ENCODE results near the gene SFMBT2.

Gene SFMBT2

GRCh38 chr10:7425691-7426090, 14.9 kb upstream of the SFMBT2 start:
- no peak for DNase-seq (ENCODE audit: low read depth)

GRCh38 chr10:7424919-7425318, 14.1 kb upstream of the SFMBT2 start:
- DNase-seq (ENCODE audit: low read depth), result no peak

GRCh38 chr10:7424315-7424714, 13.5 kb upstream of the SFMBT2 start:
- DNase-seq (ENCODE audit: low read depth), result no peak

GRCh38 chr10:7423521-7423920, 12.7 kb upstream of the SFMBT2 start:
- DNase-seq (ENCODE audit: low read depth), result no peak

GRCh38 chr10:7421526-7421925, 10.7 kb upstream of the SFMBT2 start:
- DNase-seq (ENCODE audit: low read depth), result no peak

- DNase-seq (ENCODE audit: low read depth), result no peak
Measured at GRCh38 chr10:7419998-7420397, 9.2 kb upstream of the SFMBT2 start.

- no peak for DNase-seq (ENCODE audit: low read depth)
Measured at GRCh38 chr10:7417807-7418206, 7.0 kb upstream of the SFMBT2 start.

- DNase-seq (ENCODE audit: low read depth), result no peak
Measured at GRCh38 chr10:7417103-7417623, 6.3 kb upstream of the SFMBT2 start.

- no peak for DNase-seq (ENCODE audit: low read depth)
Measured at GRCh38 chr10:7414766-7415165, 3.9 kb upstream of the SFMBT2 start.

- no peak for DNase-seq (ENCODE audit: low read depth)
Measured at GRCh38 chr10:7412928-7413282, 2.1 kb upstream of the SFMBT2 start.

GRCh38 chr10:7412237-7412927, 1.5 kb upstream of the SFMBT2 start:
- DNase-seq (ENCODE audit: low read depth), result no peak

GRCh38 chr10:7411671-7412128, 866 bp upstream of the SFMBT2 start:
- no peak for DNase-seq (ENCODE audit: low read depth)

GRCh38 chr10:7410301-7410861, 453 bp downstream of the SFMBT2 start:
- no peak for DNase-seq (ENCODE audit: low read depth)

- no peak for DNase-seq (ENCODE audit: low read depth)
Measured at GRCh38 chr10:7409732-7410168, 1.1 kb downstream of the SFMBT2 start.

GRCh38 chr10:7409045-7409731, 1.6 kb downstream of the SFMBT2 start:
- DNase-seq (ENCODE audit: low read depth), result no peak

- no peak for DNase-seq (ENCODE audit: low read depth)
Measured at GRCh38 chr10:7408291-7409044, 2.4 kb downstream of the SFMBT2 start.

- no peak for DNase-seq (ENCODE audit: low read depth)
Measured at GRCh38 chr10:7407368-7408290, 3.2 kb downstream of the SFMBT2 start.

- DNase-seq (ENCODE audit: low read depth), result no peak
Measured at GRCh38 chr10:7406712-7407333, 4.0 kb downstream of the SFMBT2 start.

- no peak for DNase-seq (ENCODE audit: low read depth)
Measured at GRCh38 chr10:7405637-7406036, 5.2 kb downstream of the SFMBT2 start.

- DNase-seq (ENCODE audit: low read depth), result no peak
Measured at GRCh38 chr10:7403620-7404019, 7.2 kb downstream of the SFMBT2 start.

- DNase-seq (ENCODE audit: low read depth), result no peak
Measured at GRCh38 chr10:7401782-7402181, 9.1 kb downstream of the SFMBT2 start.

Measured in stimulated activated CD4-positive, alpha-beta T cell treated with anti-CD3 and anti-CD28 coated beads, Interleukin-2, amount 100 ng/mL, for 4 hours (primary cell).